Activated naive CD4-positive, alpha-beta T cell treated with anti-CD3 and anti-CD28 coated beads, Interleukin-2, amount 50 U/mL, for 24 hours (primary cell): ENCODE data around the gene FZD2.

ENCODE experiments used
- H3K27ac Mint-ChIP-seq: one replicate; pipeline ENCODE4 v1.8.0; 2021; ENCODE audit warnings: mild to moderate bottlenecking, mixed read lengths
- H3K27me3 Mint-ChIP-seq: one replicate; pipeline ENCODE4 v1.8.0; 2021; ENCODE audit warnings: mixed read lengths
- H3K36me3 Mint-ChIP-seq: one replicate; pipeline ENCODE4 v1.8.0; 2021; ENCODE audit warnings: mixed read lengths
- H3K4me1 Mint-ChIP-seq: one replicate; pipeline ENCODE4 v1.8.0; 2021; ENCODE audit warnings: mixed read lengths
- H3K4me3 Mint-ChIP-seq: one replicate; pipeline ENCODE4 v1.8.0; 2021; ENCODE audit warnings: mild to moderate bottlenecking, mixed read lengths
- H3K9me3 Mint-ChIP-seq: one replicate; pipeline ENCODE4 v1.8.0; 2021; ENCODE audit warnings: mixed read lengths

The FZD2 gene

GRCh38 chr17:44540246-44541084 lies 16.8 kb upstream of the FZD2 start:
- Mint-ChIP-seq H3K27me3 (peaks cover 9% of the 10 kb centered on the region), H3K4me3 (no peak overlapping the region), H3K36me3 (no peaks in the 10 kb centered on the region), H3K27ac (no peak overlapping the region), H3K4me1 (no peaks in the 10 kb centered on the region), H3K9me3 (no peaks in the 10 kb centered on the region)

GRCh38 chr17:44541884-44542581 lies 15.3 kb upstream of the FZD2 start:
- H3K27ac Mint-ChIP-seq, result no peak overlapping the region

GRCh38 chr17:44543213-44543904 lies 13.9 kb upstream of the FZD2 start:
- no peaks in the 10 kb centered on the region for H3K36me3 Mint-ChIP-seq
- H3K4me3 Mint-ChIP-seq, result no peak overlapping the region
- no peaks in the 10 kb centered on the region for H3K9me3 Mint-ChIP-seq
- peaks cover 10% of the 10 kb centered on the region for H3K27me3 Mint-ChIP-seq
- H3K27ac Mint-ChIP-seq, result no peak overlapping the region
- no peaks in the 10 kb centered on the region for H3K4me1 Mint-ChIP-seq

More at GRCh38 chr17:44541884-44542581, 15.3 kb upstream of the FZD2 start:
- Mint-ChIP-seq H3K4me1 (no peaks in the 10 kb centered on the region), H3K4me3 (no peak overlapping the region), H3K27me3 (peaks cover 10% of the 10 kb centered on the region), H3K9me3 (no peaks in the 10 kb centered on the region), H3K36me3 (no peaks in the 10 kb centered on the region)

GRCh38 chr17:44543905-44544523 lies 13.3 kb upstream of the FZD2 start:
- Mint-ChIP-seq H3K27me3 (peaks cover 10% of the 10 kb centered on the region), H3K9me3 (no peaks in the 10 kb centered on the region), H3K27ac (no peak overlapping the region), H3K4me3 (no peak overlapping the region), H3K36me3 (no peaks in the 10 kb centered on the region), H3K4me1 (no peaks in the 10 kb centered on the region)

GRCh38 chr17:44546671-44547606 lies 10.3 kb upstream of the FZD2 start:
- peaks cover 10% of the 10 kb centered on the region for H3K27me3 Mint-ChIP-seq
- H3K27ac Mint-ChIP-seq, result no peak overlapping the region
- no peaks in the 10 kb centered on the region for H3K9me3 Mint-ChIP-seq
- no peaks in the 10 kb centered on the region for H3K4me1 Mint-ChIP-seq
- H3K36me3 Mint-ChIP-seq, result no peaks in the 10 kb centered on the region
- H3K4me3 Mint-ChIP-seq, result no peak overlapping the region

GRCh38 chr17:44547625-44548267 lies 9.5 kb upstream of the FZD2 start:
- no peaks in the 10 kb centered on the region for H3K9me3 Mint-ChIP-seq
- H3K36me3 Mint-ChIP-seq, result no peaks in the 10 kb centered on the region
- no peaks in the 10 kb centered on the region for H3K4me1 Mint-ChIP-seq
- no peak overlapping the region for H3K27ac Mint-ChIP-seq
- H3K27me3 Mint-ChIP-seq, result peaks cover 14% of the 10 kb centered on the region
- no peak overlapping the region for H3K4me3 Mint-ChIP-seq

- Mint-ChIP-seq H3K4me3 (no peak overlapping the region), H3K4me1 (no peaks in the 10 kb centered on the region), H3K36me3 (no peaks in the 10 kb centered on the region), H3K9me3 (no peaks in the 10 kb centered on the region), H3K27ac (no peak overlapping the region), H3K27me3 (peaks cover 11% of the 10 kb centered on the region)
These were observed 8.7 kb upstream of the FZD2 start for GRCh38 chr17:44548376-44549230.

GRCh38 chr17:44549686-44550085 lies 7.6 kb upstream of the FZD2 start:
- H3K27ac Mint-ChIP-seq, result no peak overlapping the region
- H3K4me3 Mint-ChIP-seq, result no peak overlapping the region
- no peaks in the 10 kb centered on the region for H3K9me3 Mint-ChIP-seq
- H3K4me1 Mint-ChIP-seq, result no peaks in the 10 kb centered on the region
- H3K27me3 Mint-ChIP-seq, result peaks cover 6% of the 10 kb centered on the region
- H3K36me3 Mint-ChIP-seq, result no peaks in the 10 kb centered on the region

- H3K27me3 Mint-ChIP-seq, result peaks cover 15% of the 10 kb centered on the region
- H3K27ac Mint-ChIP-seq, result no peak overlapping the region
- H3K4me1 Mint-ChIP-seq, result peaks cover 16% of the 10 kb centered on the region
- no peaks in the 10 kb centered on the region for H3K9me3 Mint-ChIP-seq
- H3K36me3 Mint-ChIP-seq, result no peaks in the 10 kb centered on the region
- H3K4me3 Mint-ChIP-seq, result no peak overlapping the region
These were observed 4.9 kb upstream of the FZD2 start for GRCh38 chr17:44552361-44552760.

GRCh38 chr17:44555099-44555498 lies 2.2 kb upstream of the FZD2 start:
- peaks cover 28% of the 10 kb centered on the region for H3K4me1 Mint-ChIP-seq
- peaks cover 33% of the 10 kb centered on the region for H3K27me3 Mint-ChIP-seq
- no peaks in the 10 kb centered on the region for H3K36me3 Mint-ChIP-seq
- H3K27ac Mint-ChIP-seq, result no peak overlapping the region
- H3K4me3 Mint-ChIP-seq, result no peak overlapping the region
- H3K9me3 Mint-ChIP-seq, result no peaks in the 10 kb centered on the region

GRCh38 chr17:44556166-44556831 lies 985 bp upstream of the FZD2 start:
- Mint-ChIP-seq H3K4me1 (peaks cover 28% of the 10 kb centered on the region), H3K27ac (peak overlapping the region; percentile 86), H3K9me3 (no peaks in the 10 kb centered on the region), H3K27me3 (peaks cover 37% of the 10 kb centered on the region), H3K4me3 (peak overlapping the region; percentile 89), H3K36me3 (no peaks in the 10 kb centered on the region)

GRCh38 chr17:44557651-44558285 lies 484 bp downstream of the FZD2 start:
- peaks cover 45% of the 10 kb centered on the region for H3K27me3 Mint-ChIP-seq
- no peaks in the 10 kb centered on the region for H3K9me3 Mint-ChIP-seq
- H3K27ac Mint-ChIP-seq, result peak overlapping the region; percentile 55
- H3K36me3 Mint-ChIP-seq, result no peaks in the 10 kb centered on the region
- peak overlapping the region; percentile 91 for H3K4me3 Mint-ChIP-seq
- peaks cover 28% of the 10 kb centered on the region for H3K4me1 Mint-ChIP-seq

- Mint-ChIP-seq H3K36me3 (no peaks in the 10 kb centered on the region), H3K27me3 (peaks cover 45% of the 10 kb centered on the region), H3K4me3 (peak overlapping the region; percentile 75)
These were observed 1.0 kb downstream of the FZD2 start for GRCh38 chr17:44558334-44558709.

More at GRCh38 chr17:44558334-44558709, 1.0 kb downstream of the FZD2 start:
- H3K4me1 Mint-ChIP-seq, result peaks cover 28% of the 10 kb centered on the region
- no peaks in the 10 kb centered on the region for H3K9me3 Mint-ChIP-seq
- H3K27ac Mint-ChIP-seq, result peak overlapping the region; percentile 49
